IMR-90 (cell line): ENCODE data around the gene REC114. TPM values are rescaled to one million over a fixed set of nuclear protein-coding genes. Genes with fewer than 3 reads are reported as not detected.

Experiments used
- ATAC-seq: fragments of 200-7000 bp; cut with Tn5 transposase; 2 replicates; pipeline ENCODE4 v1.9.1; 2020; ENCODE audit warnings: low read depth, mild to moderate bottlenecking, moderate library complexity
- BruUV-seq: library from RNA; stranded (reverse); fragments of 400-500 nt; replicated peaks from 2 replicates; lab custom pipeline; 2021; lab: Mats Ljungman, UMichigan
- CTCF ChIA-PET: fragments of 300-600 bp; formaldehyde crosslinking; extraction: SDS; loops from one replicate; lab custom pipeline; 2021; ENCODE audit warnings: antibody characterized with exemption; lab: Yijun Ruan, JAX
- POLR2A ChIA-PET: fragments of 300-600 bp; sonication (Branson Sonifier 250); formaldehyde crosslinking; loops from one replicate; lab custom pipeline; 2022; ENCODE audit warnings: antibody characterized with exemption; ENCODE audit not compliant: unreplicated experiment; lab: Charles Lee
- DNase-seq: peaks from one replicate; pipeline ENCODE4 v3.0.0; 2013
- H2AFZ ChIP-seq: replicated peaks from 2 replicates; pipeline ENCODE3; 2013; ENCODE audit warnings: low read length, mild to moderate bottlenecking; ENCODE audit not compliant: poor library complexity
- H2AK5ac ChIP-seq: 2 replicates; pipeline ENCODE4 v1.6.1; 2013; ENCODE audit warnings: low read depth, low read length, inconsistent platforms
- H2AK9ac ChIP-seq: replicated peaks from 2 replicates; pipeline ENCODE3; 2013; ENCODE audit warnings: mild to moderate bottlenecking, low read depth, low read length, moderate library complexity; ENCODE audit not compliant: poor library complexity
- H2BK120ac ChIP-seq: 2 replicates; pipeline ENCODE4 v1.6.1; 2013; ENCODE audit warnings: low read depth, low read length, inconsistent platforms
- H2BK15ac ChIP-seq: 3 replicates; pipeline ENCODE4 v1.6.1; 2013; ENCODE audit warnings: low read depth, low read length, inconsistent platforms
- H2BK20ac ChIP-seq: 2 replicates; pipeline ENCODE4 v1.6.1; 2013; ENCODE audit warnings: low read depth, mild to moderate bottlenecking, inconsistent platforms, low read length, moderate library complexity
- H2BK5ac ChIP-seq: 2 replicates; pipeline ENCODE4 v1.6.1; 2013; ENCODE audit warnings: mild to moderate bottlenecking, low read depth, low read length, inconsistent platforms; ENCODE audit not compliant: poor library complexity, severe bottlenecking
- H3K14ac ChIP-seq: replicated peaks from 2 replicates; pipeline ENCODE4 v1.6.1; 2013; ENCODE audit warnings: low read depth, low read length, inconsistent platforms
- H3K18ac ChIP-seq: 2 replicates; pipeline ENCODE4 v1.6.1; 2013; ENCODE audit warnings: low read depth, low read length, control low read depth
- H3K23ac ChIP-seq: 2 replicates; pipeline ENCODE4 v1.6.1; 2013; ENCODE audit warnings: low read depth, low read length, inconsistent platforms
- H3K27ac ChIP-seq: 2 replicates; pipeline ENCODE4 v1.5.1; 2013; ENCODE audit warnings: mild to moderate bottlenecking, control low read depth, low read length; ENCODE audit not compliant: insufficient read depth
- H3K27me3 ChIP-seq: 2 replicates; pipeline ENCODE4 v1.6.1; 2013; ENCODE audit warnings: low read length; ENCODE audit not compliant: control insufficient read depth, insufficient read depth
- H3K36me3 ChIP-seq: 2 replicates; pipeline ENCODE4 v1.6.1; 2013; ENCODE audit warnings: low read length, mixed read lengths; ENCODE audit not compliant: control insufficient read depth, insufficient read depth
- H3K4ac ChIP-seq: 2 replicates; pipeline ENCODE4 v1.6.1; 2013; ENCODE audit warnings: low read depth, low read length, inconsistent platforms
- H3K4me1 ChIP-seq: 2 replicates; pipeline ENCODE4 v1.6.1; 2013; ENCODE audit warnings: low read length, mixed read lengths; ENCODE audit not compliant: control insufficient read depth, insufficient read depth
- H3K4me2 ChIP-seq: 2 replicates; pipeline ENCODE4 v1.6.1; 2013; ENCODE audit warnings: low read depth, mild to moderate bottlenecking, control low read depth, low read length, moderate library complexity
- H3K4me3 ChIP-seq: 2 replicates; pipeline ENCODE4 v1.5.1; 2013; ENCODE audit warnings: low read depth, mild to moderate bottlenecking, control low read depth, low read length, moderate library complexity; ENCODE audit not compliant: insufficient read depth
- H3K56ac ChIP-seq: 2 replicates; pipeline ENCODE4 v1.6.1; 2013; ENCODE audit warnings: low read length, inconsistent platforms; ENCODE audit not compliant: insufficient read depth; ENCODE audit errors: extremely low read depth
- H3K79me1 ChIP-seq, 2 experiments: 2 replicates each; pipeline ENCODE4 v1.6.1; 2013; ENCODE audit warnings: low read length in 2 of 2, inconsistent platforms in 1 of 2, low read depth in 1 of 2
- H3K9ac ChIP-seq: 2 replicates; pipeline ENCODE4 v1.6.1; 2013; ENCODE audit warnings: low read depth, low read length, control low read depth
- H3K9me1 ChIP-seq: 2 replicates; pipeline ENCODE4 v1.6.1; 2013; ENCODE audit warnings: low read length, inconsistent platforms; ENCODE audit not compliant: insufficient read depth
- H3K9me3 ChIP-seq: 2 replicates; pipeline ENCODE4 v1.6.1; 2013; ENCODE audit warnings: low read length; ENCODE audit not compliant: control insufficient read depth, insufficient read depth
- H4K20me1 ChIP-seq: 2 replicates; pipeline ENCODE4 v1.6.1; 2013; ENCODE audit warnings: low read length, inconsistent platforms; ENCODE audit not compliant: insufficient read depth
- H4K5ac ChIP-seq: 2 replicates; pipeline ENCODE4 v1.6.1; 2013; ENCODE audit warnings: mild to moderate bottlenecking, low read depth, low read length, control low read depth
- H4K8ac ChIP-seq, 2 experiments: 2 replicates each; pipeline ENCODE4 v1.6.1; 2013; ENCODE audit warnings: low read depth in 2 of 2, low read length in 2 of 2, control low read depth in 1 of 2, inconsistent platforms in 1 of 2
- H4K91ac ChIP-seq: 2 replicates; pipeline ENCODE4 v1.6.1; 2013; ENCODE audit warnings: low read depth, low read length, inconsistent platforms; ENCODE audit not compliant: insufficient read depth
- BHLHE40 ChIP-seq: fragments of 150-350 bp; IDR thresholded peaks from 2 replicates; pipeline ENCODE4 v1.6.1; 2016; ENCODE audit warnings: mild to moderate bottlenecking, low read depth, low read length
- ELK1 ChIP-seq: fragments of 150-350 bp; IDR thresholded peaks from 2 replicates; pipeline ENCODE4 v1.6.1; 2016; ENCODE audit warnings: low read depth, mild to moderate bottlenecking, low read length, moderate library complexity, borderline replicate concordance
- MAFK ChIP-seq: IDR thresholded peaks from 2 replicates; pipeline ENCODE4 v1.6.1; 2012; ENCODE audit warnings: low read depth, low read length, improper control_type of control experiment
- RFX5 ChIP-seq: IDR thresholded peaks from 2 replicates; pipeline ENCODE4 v1.8.0; 2012; ENCODE audit warnings: low read depth, mild to moderate bottlenecking, low read length, moderate library complexity
- WGBS, 2 experiments: methylation state at CpG; one replicate each; pipeline versions ENCODE4 v1.1.5 to v1.1.7; 2013; ENCODE audit warnings: missing lambda C conversion rate in 2 of 2; ENCODE audit not compliant: insufficient read length in 1 of 2; ENCODE audit errors: extremely low coverage in 2 of 2; 5-methylcytosine and 5-hydroxymethylcytosine counted together
- dilution Hi-C: fragments of 300-500 bp; cut with HindIII; formaldehyde crosslinking; loops from one replicate; pipeline ENCODE4 v1.14.3; 2018; ENCODE audit warnings: low sequenced_read_pairs; ENCODE audit not compliant: unreplicated experiment
- in situ Hi-C: fragments of 300-500 bp; cut with MboI; formaldehyde crosslinking; loops from 3 replicates; pipeline ENCODE4 v1.14.3; 2019; ENCODE audit warnings: low sequenced_read_pairs, inconsistent platforms, mixed read lengths
- intact Hi-C: fragments of 100-400 bp; cut with micrococcal nuclease; formaldehyde crosslinking; loops from 2 replicates; pipeline ENCODE4 v1.10.0; 2022
- polyA plus RNA-seq, 3 experiments: library from polyadenylated mRNA; depleted of rRNA; stranded (reverse); fragments of >200 nt; gene quantifications; 2 replicates each; pipeline ENCODE4 v1.2.3, GENCODE V29; 2012; ENCODE audit warnings: low replicate concordance in 1 of 3
- total RNA-seq: library from RNA; depleted of rRNA; stranded (reverse); fragments of >200 nt; gene quantifications from 2 replicates; pipeline ENCODE4 v1.2.3, GENCODE V29; 2012

The REC114 gene
- total and polyA plus RNA-seq, 2 of the 4 experiments (the other 2 are of a cell fraction): not detected

- Histone ChIP-seq H3K4me3 (no peak overlapping the region), H2BK15ac (no peak overlapping the region), H3K79me1 (no peaks in the 10 kb centered on the region), H2BK20ac (no peak overlapping the region), H3K27ac (no peak overlapping the region), H2BK120ac (no peak overlapping the region), H3K4me1 (no peaks in the 10 kb centered on the region), H3K23ac (no peak overlapping the region), H3K9ac (no peak overlapping the region), H4K8ac (no peak overlapping the region), H2AFZ (no peak overlapping the region), H3K18ac (no peak overlapping the region), H3K4me2 (no peak overlapping the region), H4K5ac (no peak overlapping the region), H2AK9ac (no peak overlapping the region), H4K20me1 (no peaks in the 10 kb centered on the region), H2AK5ac (no peak overlapping the region), H3K36me3 (no peaks in the 10 kb centered on the region), H3K9me1 (no peaks in the 10 kb centered on the region), H3K14ac (no peak overlapping the region), H2BK5ac (no peak overlapping the region), H3K56ac (no peak overlapping the region), H3K27me3 (peaks cover 8% of the 10 kb centered on the region), H3K9me3 (no peaks in the 10 kb centered on the region), H3K4ac (no peak overlapping the region), H4K91ac (no peak overlapping the region)
- no TSS peak for BruUV-seq
- no peak for TF ChIP-seq MAFK
- TF ChIP-seq ELK1: no peak
- no peak for TF ChIP-seq BHLHE40
- no peak for TF ChIP-seq RFX5
- ChIA-PET POLR2A (no interaction called here), CTCF (no interaction called here)
- intact Hi-C loops (no loop called here), dilution Hi-C loops (no loop called here), in situ Hi-C loops (no loop called here)
- ATAC-seq (no peak), DNase-seq (no peak)
- 80% methylated on average over 1 of the region's 5 CpGs; no CpG with 5 or more reads in 1 of the 2 experiments for WGBS, 2 experiments
Measured at GRCh38 chr15:73474785-73475184, 31.8 kb downstream of the REC114 start.
